HG02798 (cell line): ENCODE results near the gene SYVN1.
A peak's percentile ranks its signal among the peaks of the same experiment; 100 is the strongest.
"Not testable (repeated sequence)": the region's sequence is repeated elsewhere in the genome, so short reads cannot be mapped to it uniquely, and the experiment has no call there.

ENCODE experiments used
- ATAC-seq: cut with Tn5 transposase; IDR thresholded peaks from one replicate; pipeline ENCODE4 v1.9.1; 2021; ENCODE audit warnings: mild to moderate bottlenecking; ENCODE audit not compliant: unreplicated experiment, poor library complexity

The SYVN1 gene

DNA sequence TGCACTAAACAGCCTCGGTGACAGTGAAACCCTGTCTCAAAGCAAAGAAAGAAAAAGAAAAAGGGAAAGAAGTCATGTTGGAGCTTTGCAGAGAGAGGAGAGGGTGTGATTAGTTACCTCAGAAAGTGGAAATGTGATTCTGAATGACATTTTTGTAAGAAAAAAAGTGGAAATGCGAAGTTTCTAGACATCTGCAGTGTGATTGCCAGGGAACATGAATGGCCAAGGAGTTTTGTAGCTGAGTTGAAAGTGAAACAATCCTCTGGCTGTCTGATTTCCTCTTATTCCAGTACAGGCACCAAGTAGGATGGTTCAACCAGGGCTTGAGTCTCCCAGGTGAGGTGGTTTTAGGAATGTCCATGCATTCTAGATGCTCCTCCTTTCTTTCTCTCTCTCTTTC, 17.8 kb upstream of the SYVN1 start:
- ATAC-seq: no peak

DNA sequence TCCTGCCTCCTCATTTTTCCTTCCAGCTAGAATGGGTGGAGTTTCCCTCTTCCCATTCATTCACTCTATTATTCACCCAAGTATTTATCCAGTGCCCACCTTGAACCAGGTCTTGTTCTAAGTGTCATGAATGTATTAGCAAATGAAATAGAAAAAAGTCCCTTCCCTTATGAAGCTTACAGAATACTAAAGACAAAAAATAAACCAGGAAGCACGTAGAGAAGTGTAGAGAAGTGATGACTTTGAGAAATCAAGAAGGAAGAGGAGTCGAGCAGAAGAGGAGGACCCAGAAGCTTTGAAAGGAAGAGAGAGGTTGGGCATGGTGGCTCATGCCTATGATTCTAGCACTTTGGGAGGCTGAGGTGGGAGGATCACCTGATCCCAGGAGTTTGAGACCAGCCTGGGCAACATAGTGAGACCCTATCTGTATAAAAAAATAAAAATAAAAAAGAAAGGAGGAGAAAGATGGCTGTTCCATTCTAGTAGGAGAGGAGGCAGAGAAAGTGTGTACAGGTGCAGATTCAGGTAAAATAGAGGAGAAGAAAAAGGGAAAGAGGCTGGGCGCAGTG, 17.1 kb upstream of the SYVN1 start:
- no peak for ATAC-seq

DNA sequence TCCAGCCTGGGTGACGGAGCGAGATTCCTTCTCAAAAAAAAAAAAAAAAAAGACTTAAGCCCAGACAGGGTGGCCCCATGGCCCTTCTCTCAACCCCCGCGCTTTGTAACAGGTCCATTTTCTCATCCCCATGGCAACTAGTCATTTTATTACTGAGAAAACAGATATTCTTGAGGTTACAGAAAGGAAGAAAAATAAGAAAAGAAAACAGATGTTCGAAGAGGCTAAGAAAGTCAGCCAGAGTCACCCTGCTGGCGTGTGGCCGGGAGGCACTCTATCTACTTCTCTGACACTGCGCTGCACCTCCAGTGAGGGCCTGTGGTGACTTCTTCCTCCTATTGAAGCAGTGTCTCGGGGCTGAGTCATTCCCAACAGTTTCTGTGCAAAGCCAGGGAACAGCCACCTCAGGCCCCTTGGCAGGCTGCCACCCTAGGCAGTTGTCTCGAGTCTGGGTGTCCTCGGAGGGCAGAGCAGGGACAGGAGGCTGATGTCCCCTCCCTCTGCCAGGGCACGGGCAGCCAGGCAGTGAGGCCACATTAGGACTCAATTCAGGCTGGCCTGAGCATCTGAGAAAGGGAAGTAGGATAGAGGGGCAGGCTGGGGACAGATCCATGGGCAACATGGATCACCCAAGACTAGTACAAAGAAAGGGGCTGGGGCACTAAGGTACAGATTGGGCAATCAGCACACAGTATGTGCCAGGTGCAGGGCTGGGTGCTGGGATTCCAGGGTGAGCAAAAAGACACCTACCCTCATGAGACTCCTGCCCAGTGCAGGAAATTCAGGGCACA, 16.4 kb upstream of the SYVN1 start:
- no peak for ATAC-seq

DNA sequence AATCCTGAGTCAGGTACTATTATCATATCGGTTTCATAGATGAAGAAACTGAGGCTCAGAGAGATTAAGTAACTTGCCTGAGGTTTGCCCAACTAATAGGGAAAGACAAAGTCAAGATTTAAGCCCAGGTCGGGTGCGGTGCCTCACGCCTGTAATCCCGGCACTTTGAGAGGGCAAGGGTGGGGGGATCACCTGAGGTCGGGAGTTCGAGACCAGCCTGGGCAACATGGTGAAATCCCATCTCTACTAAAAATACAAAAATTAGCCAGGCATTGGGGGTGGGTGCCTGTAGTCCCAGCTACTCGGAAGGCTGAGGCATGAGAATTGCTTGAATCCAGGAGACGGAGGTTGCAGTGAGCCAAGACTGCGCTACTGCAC, 15.8 kb upstream of the SYVN1 start:
- ATAC-seq: not testable (repeated sequence)

DNA sequence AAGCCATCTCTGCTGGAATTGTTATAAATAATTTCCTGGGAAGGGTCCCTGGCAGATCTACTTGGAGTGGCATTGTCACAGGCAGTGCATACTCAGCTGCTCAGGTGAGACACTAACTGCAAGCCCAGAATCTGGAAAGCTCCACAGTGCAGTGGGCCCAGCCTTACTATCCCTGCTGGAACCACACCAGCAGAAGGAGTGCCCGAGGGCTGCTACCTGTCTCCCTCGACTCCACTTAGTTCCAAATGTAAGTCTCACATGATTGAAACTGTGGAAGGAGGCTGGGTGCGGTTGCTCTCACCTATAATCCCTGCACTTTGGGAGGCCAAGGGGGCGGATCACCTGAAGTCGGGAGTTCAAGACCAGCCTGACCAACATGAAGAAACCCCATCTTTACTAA, 14.3 kb upstream of the SYVN1 start:
- no peak for ATAC-seq

DNA sequence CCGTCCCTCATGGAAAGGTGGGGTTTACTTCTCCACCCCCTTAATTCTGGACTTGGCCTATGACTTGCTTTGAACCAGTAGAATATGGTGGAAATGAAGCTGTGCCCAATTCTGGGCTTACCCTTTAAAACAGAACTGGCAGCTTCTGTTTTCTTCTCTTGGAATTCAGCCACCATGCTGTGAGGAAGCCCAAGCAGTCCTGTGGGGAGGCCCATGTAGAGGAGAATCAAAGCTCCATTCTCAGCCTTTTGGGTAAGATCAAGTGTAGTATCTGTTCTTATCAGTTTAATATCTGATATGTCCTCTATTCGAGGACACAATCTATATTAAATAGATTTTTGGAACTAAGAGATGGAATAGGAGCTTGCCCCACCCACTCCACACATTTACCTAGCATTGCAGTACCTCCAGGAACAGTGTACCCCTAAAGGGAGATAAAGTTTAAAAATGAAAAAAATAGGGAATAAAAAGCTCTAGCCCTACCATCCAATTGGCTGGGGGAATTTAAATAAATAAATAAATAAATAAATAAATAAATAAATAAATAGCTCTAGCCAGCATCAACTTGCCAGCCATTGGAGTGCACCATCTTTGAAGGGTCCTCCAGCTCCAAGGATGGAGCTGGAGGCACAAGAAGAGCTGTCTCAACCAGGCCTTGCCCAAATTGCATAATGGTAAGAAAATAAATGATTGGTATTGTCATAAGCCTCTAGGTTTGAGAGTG, 13.2 kb upstream of the SYVN1 start:
- ATAC-seq: no peak

DNA sequence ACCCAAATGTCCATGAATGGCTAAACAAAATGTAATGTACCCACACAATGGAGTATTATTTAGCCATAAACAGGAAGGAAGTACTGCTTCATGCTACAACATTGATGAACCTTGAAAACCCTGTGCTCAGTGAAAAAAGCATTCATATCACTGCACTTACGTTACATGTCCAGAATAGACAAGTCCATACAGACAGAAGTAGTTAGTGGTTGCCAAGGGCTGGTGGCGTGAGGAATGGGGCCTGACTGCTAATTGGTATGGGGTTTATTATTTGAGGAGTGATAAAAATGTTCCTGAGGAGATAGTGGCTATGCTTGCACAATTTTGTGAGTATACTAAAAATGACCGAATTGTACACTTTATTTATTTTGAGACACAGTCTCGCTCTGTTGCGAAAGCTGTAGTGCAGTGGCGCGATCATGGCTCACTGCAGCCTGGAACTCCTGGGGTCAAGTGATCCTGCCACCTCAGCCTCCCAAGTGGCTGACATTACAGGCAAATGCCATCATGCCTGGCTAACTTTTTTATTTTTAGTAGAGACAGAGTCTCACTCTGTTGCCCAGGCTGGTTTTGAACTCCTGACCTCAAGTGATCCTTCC, 7.7 kb upstream of the SYVN1 start:
- no peak for ATAC-seq

DNA sequence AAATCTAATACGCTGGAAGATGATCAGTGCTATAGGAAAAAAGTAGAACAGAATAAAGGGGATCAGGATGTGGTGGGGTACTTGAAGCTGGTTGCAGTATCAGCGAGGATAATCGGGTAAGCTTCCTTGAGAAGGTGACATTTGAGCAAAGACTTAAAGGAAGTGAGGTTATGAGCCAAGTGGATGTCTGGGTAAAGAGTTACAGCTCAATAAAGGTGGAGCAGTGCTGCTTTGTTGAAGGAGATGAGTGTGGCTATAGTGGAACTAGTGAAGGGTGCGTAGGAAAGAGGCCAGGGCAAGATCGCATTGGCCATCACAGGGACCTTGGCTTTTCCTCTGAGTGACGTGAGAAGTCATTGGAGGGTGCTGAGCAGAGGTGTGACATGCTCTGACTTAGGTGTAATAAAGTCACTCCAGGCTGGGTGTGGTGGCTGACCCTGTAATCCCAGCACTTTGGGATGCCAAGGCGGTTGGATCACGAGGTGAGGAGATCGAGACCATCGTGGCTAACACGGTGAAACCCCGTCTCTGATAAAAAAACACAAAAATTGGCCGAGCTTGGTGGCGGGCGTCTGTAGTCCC, 2.3 kb upstream of the SYVN1 start:
- ATAC-seq: no peak

DNA sequence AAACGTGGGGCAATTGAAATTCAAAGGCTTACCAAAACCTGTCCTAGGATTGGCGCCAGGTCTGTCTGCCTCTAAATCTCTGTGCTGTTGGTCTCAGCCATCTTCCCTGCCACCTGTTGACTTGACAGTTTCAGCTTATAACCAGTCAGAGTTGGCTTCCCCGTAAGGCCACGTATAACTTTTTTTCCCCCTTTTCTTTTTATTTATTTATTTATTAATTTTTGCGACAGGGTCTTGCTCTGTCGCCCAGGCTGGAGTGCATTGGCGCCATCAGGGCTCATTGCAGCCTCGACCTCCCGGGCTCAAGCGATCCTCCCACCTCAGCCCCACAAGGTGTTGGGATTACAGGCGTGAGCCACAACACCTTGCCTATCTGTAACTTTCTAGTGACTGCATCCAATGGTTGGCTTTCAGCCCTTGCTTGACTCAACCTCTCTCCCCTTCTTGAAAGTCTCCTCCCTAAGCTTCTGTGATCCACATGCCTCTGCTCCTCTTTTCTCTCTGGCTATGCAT, 1.4 kb upstream of the SYVN1 start:
- no peak for ATAC-seq

DNA sequence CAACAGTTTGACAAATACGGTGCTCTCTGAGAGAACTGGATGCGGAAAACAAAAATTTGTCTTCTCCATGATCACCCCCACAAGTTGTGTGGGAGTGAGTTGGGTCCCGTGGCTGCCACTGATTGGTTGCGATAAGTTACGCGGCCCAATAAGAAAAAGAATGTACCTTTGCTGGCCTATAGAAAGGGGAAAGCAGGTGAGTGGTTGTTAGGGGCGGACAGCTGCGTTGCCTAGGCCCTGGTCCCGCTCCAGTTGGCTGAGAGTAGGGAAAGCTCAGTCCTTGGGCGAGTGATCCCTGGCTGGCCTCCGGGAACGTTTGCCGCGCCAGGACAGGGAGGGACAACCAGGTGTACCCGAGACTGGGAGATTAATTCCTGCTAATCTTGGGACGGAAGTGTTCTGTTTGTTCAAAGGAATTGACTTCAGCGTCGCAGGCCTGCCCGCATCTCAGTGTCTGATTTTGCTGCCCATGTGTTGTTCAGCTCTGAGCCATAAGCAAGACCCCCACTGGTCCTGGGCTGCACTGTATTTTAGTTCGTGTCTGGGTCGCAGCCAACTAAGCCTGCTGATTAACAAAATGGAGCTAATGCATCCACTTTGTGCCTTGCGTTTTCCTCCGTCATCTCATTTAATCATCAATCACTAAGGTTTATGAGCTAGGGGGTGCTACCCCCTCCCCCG, 773 bp upstream of the SYVN1 start:
- peak; percentile 79 for ATAC-seq

DNA sequence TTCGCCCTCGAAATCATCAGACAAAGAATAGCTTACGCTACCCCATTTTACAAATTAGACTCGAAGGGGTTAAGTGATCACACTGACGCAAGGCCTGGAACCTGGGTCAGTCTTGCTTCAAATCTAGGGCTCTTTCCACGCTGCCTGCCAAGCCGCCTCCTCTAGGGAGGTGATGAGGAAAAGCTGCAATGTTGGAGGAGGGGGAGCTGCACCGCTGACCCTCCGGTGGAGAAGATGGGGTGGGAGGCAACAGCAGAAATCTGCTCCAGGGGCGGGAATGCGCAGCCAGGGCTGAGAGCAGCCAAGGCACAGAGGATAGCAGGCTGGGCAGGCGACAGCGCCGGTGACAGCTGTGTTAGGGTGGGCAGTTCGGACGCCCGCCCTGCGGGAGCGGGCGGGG, 595 bp downstream of the SYVN1 start:
- no peak for ATAC-seq

DNA sequence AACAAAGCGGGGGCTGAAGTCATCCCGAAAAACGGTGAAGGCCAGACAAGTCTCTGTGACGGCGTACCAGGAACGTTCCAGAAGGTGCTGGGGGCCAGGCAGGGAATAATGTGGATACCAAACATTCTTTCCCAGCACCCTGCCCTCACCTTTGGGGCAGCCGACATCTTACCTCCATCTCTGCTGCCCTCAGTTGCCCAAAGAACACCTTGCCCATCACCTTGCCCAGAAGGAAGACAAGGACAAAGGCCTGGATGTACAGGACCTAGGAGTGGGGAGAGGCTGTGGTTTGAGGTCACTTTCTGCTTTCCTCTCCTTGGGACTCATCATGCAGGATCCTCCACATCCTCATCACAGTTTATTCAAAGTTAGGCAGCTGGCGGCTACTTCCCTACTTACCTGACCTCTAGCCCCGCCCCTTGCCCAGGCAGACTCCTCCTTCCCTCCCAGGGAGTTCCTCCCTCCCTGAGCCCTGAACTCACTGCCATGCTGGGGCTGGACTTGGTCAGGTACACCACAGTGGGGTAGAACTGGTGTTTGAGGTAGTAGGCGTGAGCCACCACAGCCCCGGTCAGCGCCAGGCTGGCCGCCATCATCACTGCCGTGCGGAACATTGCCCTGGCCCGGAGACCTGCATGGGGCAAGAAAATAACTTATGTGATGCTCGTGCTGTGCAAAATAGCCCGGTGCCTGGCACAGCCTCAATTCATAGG, 1.2 kb downstream of the SYVN1 start:
- peak; percentile 24 for ATAC-seq

DNA sequence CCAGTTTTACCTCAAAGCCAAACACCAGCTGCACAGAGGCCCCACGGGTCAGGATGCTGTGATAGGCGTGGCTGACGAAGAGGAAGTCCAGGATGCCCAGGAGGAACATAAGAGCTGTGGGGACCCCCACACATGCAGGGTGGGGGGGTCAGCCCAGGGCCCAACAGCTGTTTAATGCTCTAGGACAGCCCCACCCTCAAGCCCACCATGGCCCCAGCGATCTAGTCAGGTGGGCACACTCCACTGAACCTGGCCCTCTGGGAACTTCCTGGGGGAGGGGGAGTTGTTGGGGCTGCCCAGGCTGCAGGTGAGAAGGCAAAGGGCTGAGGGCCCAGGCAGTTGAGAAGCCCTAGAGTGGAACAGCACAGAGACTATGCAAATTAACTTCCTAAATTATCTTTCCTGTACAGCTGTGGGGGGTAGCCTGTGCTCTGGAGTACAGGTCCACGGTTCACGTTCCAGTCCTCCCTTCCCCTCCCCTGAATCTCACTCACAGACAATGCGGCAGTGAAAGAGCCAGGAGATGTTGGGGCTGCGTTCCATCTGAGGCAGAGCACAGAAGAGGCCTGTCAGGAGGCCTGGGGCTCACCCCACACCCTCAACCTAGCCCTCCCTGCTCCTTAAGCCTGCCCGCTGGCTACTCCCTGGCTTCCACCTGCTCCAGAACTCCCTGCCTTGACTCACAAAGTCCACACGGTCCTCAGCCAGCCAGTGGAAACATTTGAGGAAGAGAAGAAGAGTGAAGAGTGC, 1.9 kb downstream of the SYVN1 start:
- ATAC-seq: peak; percentile 33

DNA sequence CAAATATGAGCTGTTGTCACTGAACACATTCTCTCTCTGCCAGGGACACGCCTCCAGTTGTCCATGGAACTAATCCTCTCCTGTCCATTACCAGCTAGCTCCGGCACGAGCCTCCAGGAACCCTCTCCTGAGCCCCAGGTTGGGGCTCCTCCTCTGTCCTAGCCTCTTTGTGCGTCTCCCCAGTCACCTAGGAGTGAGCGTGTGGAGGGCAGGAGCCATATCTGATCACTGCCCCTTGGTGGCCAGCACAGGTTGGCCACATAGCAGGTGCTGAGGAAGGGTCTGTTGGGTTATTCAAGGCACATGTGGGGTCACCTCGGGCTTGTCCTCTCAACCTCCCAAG, 2.5 kb downstream of the SYVN1 start:
- no peak for ATAC-seq

DNA sequence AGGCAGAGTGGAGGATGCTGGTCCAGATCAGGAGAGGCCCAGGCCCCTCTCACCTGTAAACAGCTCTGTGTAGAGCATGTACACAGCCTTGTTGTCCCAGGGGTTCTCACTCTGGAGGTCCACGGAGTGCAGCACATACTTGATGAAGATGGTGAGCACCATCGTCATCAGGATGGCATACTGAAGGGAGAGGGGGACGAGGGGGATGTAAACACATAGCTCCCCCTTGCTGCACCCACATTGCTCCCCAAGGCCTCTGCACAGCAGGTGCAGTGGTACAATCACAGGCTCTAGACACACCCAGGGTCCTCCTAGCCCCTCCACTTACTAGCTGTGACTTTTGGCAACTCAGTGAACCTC, 2.9 kb downstream of the SYVN1 start:
- ATAC-seq: no peak

DNA sequence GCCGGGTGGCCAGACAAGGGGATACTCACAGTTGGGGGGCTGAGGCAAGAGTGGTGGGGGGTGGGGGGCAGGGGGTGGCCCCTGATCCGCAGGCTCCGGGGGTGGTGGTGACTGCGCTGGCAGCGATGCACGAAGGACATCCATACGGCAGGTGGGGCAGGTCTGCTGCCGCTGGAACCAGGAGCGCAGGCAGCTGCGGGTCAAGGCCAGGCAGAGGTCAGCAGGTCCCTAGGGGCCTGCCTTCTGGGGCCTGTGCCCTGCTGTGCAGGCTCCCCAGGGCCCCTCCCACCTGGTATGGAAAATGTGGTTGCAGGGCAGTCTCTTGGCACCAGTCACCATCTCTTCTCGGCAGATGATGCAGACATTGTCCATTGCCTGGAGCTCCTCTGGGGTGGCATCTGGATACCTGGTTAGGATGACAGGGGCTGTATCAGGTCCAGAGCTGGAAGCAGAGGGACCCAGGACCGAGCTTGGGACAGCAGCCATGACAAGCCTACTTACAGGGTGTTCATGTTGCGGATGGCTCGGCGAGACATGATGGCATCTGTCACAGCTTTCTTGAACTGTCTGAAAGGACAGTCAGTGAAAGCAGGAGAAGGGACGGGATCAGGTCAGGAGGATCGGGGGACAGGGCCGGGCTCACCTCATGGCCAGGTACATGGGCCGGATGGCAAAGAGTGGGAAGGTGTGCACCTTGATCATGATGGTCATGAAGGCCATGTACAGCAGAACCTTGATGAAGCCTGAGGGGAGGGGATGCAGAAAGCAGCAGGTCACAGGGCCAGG, 3.5 kb downstream of the SYVN1 start:
- ATAC-seq: no peak

DNA sequence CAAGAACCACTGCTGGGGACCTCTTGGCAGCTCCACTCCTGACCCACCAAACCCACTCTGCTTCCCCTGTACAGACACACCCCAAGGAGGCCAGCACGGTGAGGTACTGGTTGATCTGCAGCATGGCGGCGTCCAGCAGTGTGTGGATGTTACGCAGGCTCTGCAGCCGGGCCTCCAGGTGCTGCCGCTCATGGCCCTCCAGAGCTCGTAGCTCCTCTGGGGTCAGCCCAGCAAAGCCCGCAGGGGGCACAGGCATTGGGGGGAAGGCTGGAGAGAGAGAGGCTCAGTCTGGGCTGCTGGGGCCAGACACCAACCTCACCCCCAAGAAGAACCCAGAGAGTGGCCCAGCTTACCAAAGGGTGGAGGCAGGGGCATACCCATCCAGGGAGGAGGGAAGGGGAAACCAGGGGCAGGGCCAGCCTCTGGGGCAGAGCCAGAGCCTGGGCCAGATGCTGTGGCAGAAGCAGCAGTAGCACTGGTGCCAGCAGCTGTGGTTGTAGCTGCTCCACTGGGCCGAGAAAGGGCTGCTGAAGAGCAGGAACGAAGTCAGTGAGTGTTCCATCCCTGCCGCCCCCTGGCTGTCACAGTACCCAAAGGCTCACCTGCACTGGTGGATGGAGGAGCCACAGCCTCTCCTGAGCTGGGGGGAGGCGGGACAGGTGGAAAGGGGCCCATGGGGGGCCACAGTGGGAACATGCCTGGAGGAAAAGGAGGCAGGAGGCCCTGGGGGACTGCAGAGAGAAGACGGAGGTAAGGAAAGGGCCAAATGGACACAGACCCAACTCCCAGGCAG, 4.5 kb downstream of the SYVN1 start:
- ATAC-seq: no peak
